ENCODE measurements around the gene CELF2. TPM values are rescaled to one million over a fixed set of nuclear protein-coding genes. Genes with fewer than 3 reads are reported as not detected.

CELF2 gene
- total RNA-seq, 1 donor from 2014 or later: 11.0 TPM

DNA sequence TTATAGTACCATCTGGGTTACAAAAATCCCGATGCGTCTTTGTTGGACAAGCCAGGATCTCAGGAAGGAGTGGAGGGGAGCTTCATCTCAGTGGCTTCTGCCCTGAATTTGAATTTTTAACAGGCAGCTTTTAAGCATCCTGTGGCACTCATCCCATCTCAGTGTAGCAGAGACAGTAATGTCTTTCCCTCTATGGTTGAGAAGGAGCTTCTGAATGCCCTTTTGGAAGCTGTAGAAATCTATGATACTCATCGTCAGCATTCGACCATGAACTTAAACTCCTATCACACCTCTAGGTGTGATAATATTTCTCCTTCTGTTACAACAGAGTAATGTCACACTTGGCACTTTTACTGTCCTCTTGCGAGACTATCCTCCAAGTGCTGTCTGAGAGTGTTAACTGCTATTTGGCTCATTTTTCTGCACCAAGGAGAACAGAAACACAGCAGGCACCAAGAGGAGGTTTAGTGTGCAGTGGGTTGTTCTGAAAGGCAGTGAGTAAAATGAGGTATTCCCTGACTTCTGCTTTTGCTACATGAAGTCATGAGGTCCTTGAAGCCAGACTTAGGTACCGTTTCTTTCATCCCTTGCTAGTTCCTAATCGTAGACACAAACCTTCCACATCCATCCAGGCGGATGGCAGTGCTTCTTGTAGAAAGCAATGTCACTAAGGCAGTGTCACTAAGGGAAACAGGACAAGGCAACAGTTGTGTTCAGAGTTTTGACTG lies 177.4 kb downstream of the CELF2 start:
- TF ChIP-seq, protein P1, sequence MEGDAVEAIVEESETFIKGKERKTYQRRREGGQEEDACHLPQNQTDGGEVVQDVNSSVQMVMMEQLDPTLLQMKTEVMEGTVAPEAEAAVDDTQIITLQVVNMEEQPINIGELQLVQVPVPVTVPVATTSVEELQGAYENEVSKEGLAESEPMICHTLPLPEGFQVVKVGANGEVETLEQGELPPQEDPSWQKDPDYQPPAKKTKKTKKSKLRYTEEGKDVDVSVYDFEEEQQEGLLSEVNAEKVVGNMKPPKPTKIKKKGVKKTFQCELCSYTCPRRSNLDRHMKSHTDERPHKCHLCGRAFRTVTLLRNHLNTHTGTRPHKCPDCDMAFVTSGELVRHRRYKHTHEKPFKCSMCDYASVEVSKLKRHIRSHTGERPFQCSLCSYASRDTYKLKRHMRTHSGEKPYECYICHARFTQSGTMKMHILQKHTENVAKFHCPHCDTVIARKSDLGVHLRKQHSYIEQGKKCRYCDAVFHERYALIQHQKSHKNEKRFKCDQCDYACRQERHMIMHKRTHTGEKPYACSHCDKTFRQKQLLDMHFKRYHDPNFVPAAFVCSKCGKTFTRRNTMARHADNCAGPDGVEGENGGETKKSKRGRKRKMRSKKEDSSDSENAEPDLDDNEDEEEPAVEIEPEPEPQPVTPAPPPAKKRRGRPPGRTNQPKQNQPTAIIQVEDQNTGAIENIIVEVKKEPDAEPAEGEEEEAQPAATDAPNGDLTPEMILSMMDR (conservative IDR thresholded peaks at IDR 0.05; ENCODE audit: low read depth, low read length): no peak
- DNase-seq (ENCODE audit: low read depth): no peak
- no peak overlapping the region for H3K4me3 ChIP-seq (ENCODE audit: low read depth, low read length)

DNA sequence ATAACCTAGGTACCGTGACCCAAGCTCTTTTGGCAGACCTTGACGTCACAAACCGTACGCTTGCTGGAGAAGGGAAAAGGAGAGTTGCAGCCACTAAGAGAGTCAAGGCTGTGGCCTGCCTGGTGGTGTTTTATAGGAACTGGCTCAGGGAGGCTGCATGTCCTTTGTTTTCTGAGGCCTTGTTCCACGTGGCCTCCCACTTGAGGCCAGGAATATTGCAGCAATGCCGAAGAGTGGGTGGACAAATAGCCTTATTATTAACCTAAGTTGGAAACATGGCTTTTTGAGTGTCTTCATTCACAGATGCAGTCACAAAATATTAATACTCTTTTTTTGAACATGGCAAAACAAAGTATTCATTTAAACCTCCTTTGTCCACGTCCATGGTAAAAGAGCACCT lies 178.0 kb downstream of the CELF2 start:
- no peak for DNase-seq (ENCODE audit: low read depth)
- no peak overlapping the region for H3K4me3 ChIP-seq (ENCODE audit: low read depth, low read length)
- TF ChIP-seq, protein P1 (conservative IDR thresholded peaks at IDR 0.05; ENCODE audit: low read depth, low read length): no peak

DNA sequence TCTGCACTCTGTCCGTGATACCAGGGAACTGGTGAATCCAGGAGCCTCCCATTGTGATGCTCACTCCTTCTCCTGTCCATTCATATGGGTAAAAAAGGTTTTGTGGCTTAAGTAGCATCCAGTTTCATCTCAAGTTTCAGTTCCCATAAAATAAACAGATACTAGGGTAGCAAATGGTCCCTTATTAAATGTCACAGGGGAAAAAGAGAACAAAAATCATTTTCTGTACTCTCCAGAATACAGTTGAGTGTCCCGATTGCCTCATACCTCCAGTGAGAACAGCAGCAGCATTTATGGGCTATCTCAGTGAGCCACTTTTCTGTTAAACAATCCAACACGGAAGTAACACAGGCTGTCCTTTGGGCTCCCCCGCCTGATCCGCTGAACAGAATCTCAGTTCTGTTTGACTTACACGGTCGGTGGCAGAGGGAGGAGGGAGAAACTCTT lies 179.6 kb downstream of the CELF2 start:
- no peak for DNase-seq (ENCODE audit: low read depth)
- no peak overlapping the region for H3K4me3 ChIP-seq (ENCODE audit: low read depth, low read length)
- TF ChIP-seq, protein P1 (conservative IDR thresholded peaks at IDR 0.05; ENCODE audit: low read depth, low read length): no peak

DNA sequence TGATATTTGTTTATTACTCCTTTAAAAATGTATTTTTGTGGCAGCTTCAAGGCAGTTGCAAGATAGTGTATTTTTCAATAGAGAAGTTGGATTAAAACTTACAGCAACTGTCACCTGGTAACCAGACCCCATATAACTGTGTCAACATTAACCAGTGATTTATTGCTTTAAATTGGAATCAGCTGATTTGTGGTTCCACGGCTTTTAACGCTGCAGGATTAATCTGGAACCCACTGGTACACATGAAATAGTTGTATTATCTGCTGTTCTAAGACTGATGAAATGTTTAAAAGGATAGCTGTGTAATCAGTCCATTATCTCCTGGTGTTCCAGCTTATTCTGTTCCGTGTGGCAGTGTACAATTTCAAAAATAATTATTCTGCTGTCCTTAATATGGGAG lies 180.2 kb downstream of the CELF2 start:
- H3K4me3 ChIP-seq (ENCODE audit: low read depth, low read length): no peak overlapping the region
- no peak for DNase-seq (ENCODE audit: low read depth)
- TF ChIP-seq, protein P1 (conservative IDR thresholded peaks at IDR 0.05; ENCODE audit: low read depth, low read length): no peak

DNA sequence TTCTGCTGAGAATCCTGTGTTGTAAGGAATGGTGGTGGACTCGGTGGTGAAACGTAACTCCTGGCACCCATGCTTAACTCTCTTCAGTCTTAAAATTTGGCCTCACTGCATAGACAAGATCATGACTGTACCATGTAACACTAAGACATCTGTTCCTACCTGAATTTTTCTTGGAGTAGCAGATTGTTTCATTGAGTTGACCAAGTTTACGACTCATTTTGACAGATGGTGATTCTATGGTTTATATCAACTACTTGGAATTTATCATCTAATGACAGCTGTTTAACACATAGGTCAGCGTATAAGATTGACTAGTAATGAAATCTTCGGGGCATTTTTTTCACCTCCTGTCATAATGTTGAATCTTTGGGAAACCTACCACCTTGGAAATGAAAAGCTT lies 184.2 kb downstream of the CELF2 start:
- H3K4me3 ChIP-seq (ENCODE audit: low read depth, low read length): no peak overlapping the region
- TF ChIP-seq, protein P1 (conservative IDR thresholded peaks at IDR 0.05; ENCODE audit: low read depth, low read length): no peak

DNA sequence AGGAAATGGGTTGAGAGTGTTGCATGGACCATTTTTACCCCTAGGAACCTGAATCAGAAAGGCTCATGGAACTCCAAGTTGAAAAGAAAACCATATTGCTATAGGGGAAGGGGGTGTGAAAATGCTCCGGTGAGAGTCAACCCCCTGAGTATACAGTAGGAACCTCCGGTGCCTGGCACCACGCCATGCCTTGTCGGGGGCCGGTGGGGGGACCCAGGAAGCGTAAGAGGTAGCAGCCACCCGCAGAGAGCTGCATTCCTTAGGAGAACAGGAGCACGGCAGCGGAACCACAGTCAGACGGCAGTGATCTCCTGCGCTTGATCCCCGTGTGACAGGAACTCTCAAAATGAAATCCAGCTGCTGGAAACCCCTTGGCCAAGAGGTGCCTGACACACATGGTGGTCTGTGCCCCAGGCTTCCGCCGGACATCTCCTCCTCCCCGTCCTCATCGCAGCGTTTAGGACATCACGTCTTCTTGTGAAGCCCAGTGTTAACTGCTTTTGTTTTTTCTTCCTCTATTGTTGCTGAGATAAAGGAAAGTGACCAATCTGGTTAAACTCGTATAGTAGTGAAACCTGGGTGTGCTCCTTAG lies 186.8 kb downstream of the CELF2 start:
- peak overlapping the region; percentile 46 for H3K4me3 ChIP-seq (ENCODE audit: low read depth, low read length)
- DNase-seq (ENCODE audit: low read depth): peak; percentile 16
- TF ChIP-seq, protein P1 (conservative IDR thresholded peaks at IDR 0.05; ENCODE audit: low read depth, low read length): no peak

More for the DNA sequence above, 184.2 kb downstream of the CELF2 start:
- no peak for DNase-seq (ENCODE audit: low read depth)

Data from epithelial cell of proximal tubule (primary cell).